ENCODE results near the gene KCNJ5.

Gene KCNJ5

GRCh38 chr11:128936606-128937251 lies 45.6 kb downstream of the KCNJ5 start:
- DNase-seq, result no peak

- DNase-seq, result no peak
These were observed 46.3 kb downstream of the KCNJ5 start for GRCh38 chr11:128937480-128937879.

- DNase-seq, result no peak
These were observed 47.2 kb downstream of the KCNJ5 start for GRCh38 chr11:128938156-128938885.

GRCh38 chr11:128939591-128939990 lies 48.4 kb downstream of the KCNJ5 start:
- DNase-seq, result no peak

DNA sequence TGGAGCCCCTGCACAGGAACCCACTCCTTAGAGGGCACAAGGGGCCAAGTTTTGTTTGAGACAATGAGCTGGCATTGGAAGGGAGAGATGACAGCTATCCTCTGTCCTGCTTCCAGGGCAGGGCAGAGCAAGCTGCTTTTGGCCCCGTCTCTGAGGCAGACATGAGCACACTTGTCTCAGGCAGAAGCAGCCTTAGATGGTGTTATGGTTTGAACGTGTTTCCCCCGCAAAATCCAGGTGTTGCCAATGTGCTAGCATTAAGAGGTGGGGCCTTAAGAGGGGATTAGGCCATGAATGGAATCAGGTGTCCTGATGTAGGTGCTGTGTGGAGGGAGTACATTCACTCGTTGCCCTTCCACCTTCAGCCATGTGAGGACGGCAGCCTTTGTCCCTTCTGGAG lies 49.0 kb downstream of the KCNJ5 start:
- no peak for DNase-seq

- no peak for DNase-seq
These were observed 49.4 kb downstream of the KCNJ5 start for GRCh38 chr11:128940603-128941002.

DNA sequence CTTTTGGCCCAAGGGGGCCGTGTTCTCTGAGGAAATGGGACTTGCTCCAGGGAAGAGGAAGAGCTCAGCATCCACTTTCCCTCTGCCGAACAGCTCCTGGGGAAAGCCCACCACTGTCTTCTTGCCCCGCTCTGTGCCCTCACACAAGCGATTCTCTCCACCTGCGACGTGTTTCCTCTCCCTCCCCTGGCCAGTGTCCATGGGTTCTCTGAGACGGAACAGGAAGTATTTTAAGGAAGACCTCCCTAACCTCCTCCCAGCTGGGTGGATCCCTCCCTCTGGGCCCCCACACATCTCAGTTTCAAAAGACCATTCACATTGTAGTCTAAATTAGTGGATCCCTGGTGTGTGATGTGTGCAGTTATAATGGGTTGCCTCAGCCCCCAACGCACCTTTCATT lies 50.0 kb downstream of the KCNJ5 start:
- no peak for DNase-seq

- no peak for DNase-seq
These were observed 50.6 kb downstream of the KCNJ5 start for GRCh38 chr11:128941573-128942271.

DNA sequence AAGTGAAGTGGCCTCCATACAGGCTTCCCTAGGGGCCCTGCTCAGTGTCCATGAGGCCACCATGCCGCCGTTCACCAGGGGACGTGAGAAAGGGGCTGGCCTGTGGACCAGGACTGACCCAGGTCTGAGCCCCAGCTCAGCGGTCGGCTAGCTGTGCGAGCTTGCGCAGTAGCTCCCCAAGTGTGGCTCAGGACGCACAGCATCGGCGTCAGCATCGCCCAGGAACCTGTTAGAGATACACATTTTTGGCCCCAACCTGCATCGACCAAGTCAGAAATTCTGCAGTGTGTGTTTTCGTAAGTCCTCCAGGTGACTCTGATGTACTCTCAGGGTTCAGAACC lies 51.1 kb downstream of the KCNJ5 start:
- no peak for DNase-seq

- DNase-seq, result no peak
These were observed 51.8 kb downstream of the KCNJ5 start, which contains the start of gene TP53AIP1 for GRCh38 chr11:128942817-128943427. TP53AIP1 (minus strand) TSS chr11:128942871; CDS start chr11:128937818, 5,053 bp downstream.

- DNase-seq, result no peak
These were observed 52.3 kb downstream of the KCNJ5 start for GRCh38 chr11:128943428-128943976.

DNA sequence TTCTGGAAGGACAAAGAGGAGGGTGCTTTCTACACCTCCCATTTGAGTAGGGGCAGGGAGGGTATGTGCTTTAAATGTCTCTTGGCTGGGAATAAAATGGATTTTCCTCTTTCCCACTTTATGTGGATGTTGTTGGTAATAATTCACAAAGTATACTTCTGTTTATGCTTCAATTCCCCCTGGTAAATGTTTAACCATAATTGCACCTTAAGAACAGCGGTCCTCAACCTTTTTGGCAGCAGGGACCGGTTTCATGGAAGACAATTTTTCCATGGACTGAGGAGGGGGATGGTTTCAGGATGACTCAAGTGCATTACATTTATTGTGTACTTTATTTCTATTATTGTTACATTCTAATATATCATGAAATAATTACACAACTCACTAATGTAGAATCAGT lies 55.5 kb downstream of the KCNJ5 start:
- DNase-seq, result no peak

DNA sequence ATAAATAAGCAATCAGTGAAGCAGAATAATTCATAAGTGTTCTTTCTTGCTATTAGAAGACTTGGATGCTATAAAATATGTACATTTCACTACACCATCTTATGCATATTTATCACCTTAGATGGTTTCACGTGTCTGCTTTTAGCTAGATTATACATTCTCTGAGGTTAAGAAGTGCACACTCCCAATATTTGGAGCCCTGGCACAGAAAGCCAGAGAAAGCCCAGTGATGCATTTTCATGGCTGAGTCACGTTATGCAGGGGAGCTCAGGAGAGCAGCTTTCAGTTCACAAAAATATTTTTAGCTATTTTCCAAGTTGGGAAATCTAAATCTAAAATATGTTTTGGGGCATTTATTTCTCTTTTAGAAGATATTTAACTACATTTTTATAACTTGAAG lies 56.6 kb downstream of the KCNJ5 start:
- no peak for DNase-seq

GRCh38 chr11:128948583-128948982 lies 57.4 kb downstream of the KCNJ5 start:
- DNase-seq, result no peak

- DNase-seq, result no peak
These were observed 58.8 kb downstream of the KCNJ5 start for GRCh38 chr11:128949791-128950454.

DNA sequence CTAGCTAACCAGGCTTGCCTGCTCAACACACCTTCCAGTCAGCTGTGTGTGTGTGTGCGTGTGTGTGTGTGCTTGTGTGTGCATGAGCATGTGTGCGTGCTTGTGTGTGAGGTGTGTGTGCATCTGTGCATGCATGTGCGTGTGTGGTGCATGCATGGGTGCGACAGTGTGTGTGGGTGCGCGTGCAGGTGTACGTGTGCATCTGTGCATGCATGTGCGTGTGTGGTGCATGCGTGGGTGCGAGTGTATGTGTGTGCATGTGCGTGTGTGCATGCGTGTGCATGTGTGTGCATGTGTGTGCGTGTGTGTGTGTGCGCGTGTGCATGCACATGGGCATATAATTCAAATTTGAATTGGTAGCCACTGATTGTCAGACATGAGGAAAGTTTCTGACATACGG lies 62.0 kb downstream of the KCNJ5 start:
- DNase-seq, result no peak

- no peak for DNase-seq
These were observed 64.5 kb downstream of the KCNJ5 start for GRCh38 chr11:128955636-128956035.

DNA sequence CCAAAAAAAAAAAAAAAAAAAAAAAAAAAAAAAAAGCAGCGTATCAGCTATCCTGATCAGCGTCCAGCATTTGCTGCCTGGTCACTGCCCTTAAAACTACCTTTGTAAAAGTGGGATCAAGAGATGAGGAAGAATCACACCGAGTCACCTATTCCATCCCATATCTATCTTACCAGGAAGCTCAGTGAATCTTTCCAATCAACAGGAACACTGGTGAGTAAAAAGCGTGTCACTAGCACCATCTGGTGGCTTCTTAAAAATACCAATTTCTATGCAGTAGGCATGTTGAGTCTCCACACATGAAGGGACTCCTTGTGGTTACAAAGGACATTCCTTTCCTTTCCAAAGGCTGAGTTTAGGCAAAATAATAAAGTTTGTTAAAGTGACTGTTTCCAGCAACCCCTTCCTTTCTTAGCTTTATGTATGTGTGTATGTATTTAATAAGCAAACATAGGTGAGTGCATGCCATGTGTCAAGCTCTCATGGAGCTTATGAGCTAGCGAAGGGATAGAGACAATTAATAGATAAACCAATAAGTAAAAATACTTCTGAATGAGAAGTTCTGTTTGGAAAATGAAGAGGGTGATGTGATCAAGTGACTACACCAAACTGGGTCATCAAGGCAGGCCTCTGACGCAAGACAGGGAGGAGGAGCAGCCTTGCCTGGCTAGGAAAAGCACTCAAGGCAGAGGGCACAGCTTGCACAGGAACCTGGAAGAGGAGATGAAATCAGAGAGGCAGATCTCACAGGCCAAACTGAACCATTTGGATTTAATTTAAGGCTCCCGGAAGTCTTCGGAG lies 65.4 kb downstream of the KCNJ5 start:
- peak; percentile 9 for DNase-seq

DNA sequence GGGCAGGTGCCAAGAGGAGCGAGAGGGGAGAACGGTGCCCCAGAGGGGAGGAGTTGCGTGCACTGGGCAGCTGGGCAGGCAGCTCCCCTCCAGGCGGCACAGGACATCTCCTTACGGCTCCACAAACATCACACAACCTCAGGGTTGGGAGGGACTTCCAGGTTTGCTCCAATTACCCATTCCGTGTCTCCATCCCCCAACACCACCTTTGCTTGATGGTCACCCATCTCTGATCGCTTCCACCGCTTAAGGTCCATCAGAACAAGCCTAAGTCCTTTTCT lies 66.0 kb downstream of the KCNJ5 start:
- DNase-seq, result no peak

- DNase-seq, result no peak
These were observed 70.5 kb downstream of the KCNJ5 start for GRCh38 chr11:128961645-128962044.

DNA sequence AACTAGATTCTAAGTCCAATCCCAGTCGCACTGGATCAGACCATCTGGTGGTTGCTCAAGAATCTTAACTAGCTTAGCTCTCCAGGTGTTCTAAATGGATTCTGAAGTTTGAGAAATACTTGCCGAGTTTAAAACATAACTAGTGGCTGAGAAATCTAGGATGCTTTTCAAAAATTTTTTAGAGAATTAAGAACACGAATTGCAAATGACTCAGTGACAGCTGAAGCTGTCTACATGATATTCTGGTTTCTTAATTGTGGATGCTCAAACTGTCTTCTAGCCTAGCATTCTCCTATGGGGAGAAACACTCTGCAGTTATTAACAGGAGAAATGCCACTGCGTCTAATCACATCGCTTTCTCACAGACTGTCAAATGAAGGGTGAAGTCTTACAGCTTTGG lies 71.7 kb downstream of the KCNJ5 start:
- no peak for DNase-seq

- no peak for DNase-seq
These were observed 72.7 kb downstream of the KCNJ5 start for GRCh38 chr11:128963744-128964325.
